Heart right ventricle (tissue), 16 donors: ENCODE results near the gene YOD1. TPM values are rescaled to one million over a fixed set of nuclear protein-coding genes. Genes with fewer than 3 reads are reported as not detected.

Experiments used
- ATAC-seq, 8 donors: fragments of 200-7000 bp; cut with Tn5 transposase; one replicate each; pipeline ENCODE4 v1.9.1; 2020; ENCODE audit warnings: mild to moderate bottlenecking in 8 of 8, moderate library complexity in 8 of 8, moderate number of reproducible peaks in 1 of 8
- DNase-seq, 2 donors: peaks; one replicate each; pipeline ENCODE4 v3.0.0-alpha.2; 2020
- H3K27ac ChIP-seq, 10 donors: fragments of 200-600 bp; sonication (generic) in 2 of 10; one replicate each; pipeline versions ENCODE4 v1.5.0 to v1.8.0; 2020 to 2022; ENCODE audit warnings: mild to moderate bottlenecking in 3 of 10
- H3K27me3 ChIP-seq, 7 donors: fragments of 200-600 bp; one replicate each; pipeline ENCODE4 v1.8.0; 2021 to 2022; ENCODE audit warnings: mild to moderate bottlenecking in 2 of 7
- H3K36me3 ChIP-seq, 9 donors: fragments of 200-600 bp; sonication (generic) in 1 of 9; one replicate each; pipeline versions ENCODE4 v1.5.0 to v1.8.0; 2020 to 2022; ENCODE audit warnings: mild to moderate bottlenecking in 2 of 9
- H3K4me1 ChIP-seq, 9 donors: fragments of 200-600 bp; sonication (generic) in 1 of 9; one replicate each; pipeline versions ENCODE4 v1.5.0 to v1.8.0; 2020 to 2022; ENCODE audit warnings: mild to moderate bottlenecking in 4 of 9
- H3K4me3 ChIP-seq, 10 donors: fragments of 200-600 bp; sonication (generic) in 2 of 10; one replicate each; pipeline versions ENCODE4 v1.5.0 to v1.8.0; 2020 to 2022; ENCODE audit warnings: mild to moderate bottlenecking in 7 of 10, moderate library complexity in 2 of 10
- H3K9me3 ChIP-seq, 11 donors: fragments of 200-600 bp in 10 of 11; sonication (generic) in 2 of 11; one replicate each; pipeline versions ENCODE4 v1.5.0 to v1.8.0; 2013 to 2022; ENCODE audit warnings: mild to moderate bottlenecking in 2 of 11, control low read depth in 1 of 11, moderate library complexity in 1 of 11
- WGBS, 2 donors: extraction: QIAGEN DNeasy Blood & Tissue Kit; methylation state at CpG; one replicate each; pipeline ENCODE4 v1.1.7; 2013; ENCODE audit warnings: inconsistent platforms in 1 of 2; 5-methylcytosine and 5-hydroxymethylcytosine counted together
- intact Hi-C, 10 donors: fragments of 100-400 bp; cut with DNase I; formaldehyde crosslinking; loops; one replicate each; pipeline versions ENCODE4 v1.11.1 to v1.14.2; 2022
- polyA plus RNA-seq, 2 donors: library from polyadenylated mRNA; stranded (reverse); fragments of 200-250 nt; gene quantifications; one replicate each; pipeline ENCODE4 v1.2.3, GENCODE V29; 2013
- total RNA-seq, 10 donors: library from RNA; stranded (reverse); fragmentation: NEBNext Ultra II Directional in 3 of 10; extraction: Animal tissue kit (Norgen Biotek cat#: 25700) in 3 of 10; gene quantifications; one replicate each; pipeline versions ENCODE4 v1.2.1 to v1.2.4, GENCODE V29; 2021 to 2023
- TF ChIP-seq, protein P1 (sequence below), 9 donors: fragments of 200-600 bp; sonication (generic) in 2 of 9; IDR thresholded peaks; one replicate each; pipeline versions ENCODE4 v1.5.0 to v1.8.0; 2021 to 2022; ENCODE audit warnings: antibody characterized with exemption in 9 of 9, mild to moderate bottlenecking in 5 of 9, moderate library complexity in 1 of 9
- donor health status: Arrhythmogenic right ventricular cardiomyopathy.
- donor health status: ischemic (EF 13 %, LVEDD 7.1; RV severe dilation, severe dysfunction).
- donor health status: healthy with polysubstance abuse.
- donor health status: DM: no; HTN: yes; CAD: no.
- donor health status: DM: no; HTN: no; CAD: no.
- donor health status: ischemic (EF 25% LVEDD 6.9; RV normal size, moderate dysfunction).
- donor health status: ischemic (EF 25% LVEDD 5.7; RV mildly dilated, moderate dysfunction).
- donor health status: healthy.
- donor health status: DM: yes; HTN: yes; CAD: no.
- donor health status: Ischemic cardiomyopathy.
- donor health status: ischemic (EF 35%, LVEDD 5.7; RV mildly dilated, moderate dysfunction).
- donor health status: nonischemic (EF 11% LVEDD 7.7; RV severe dilation, severe dysfunction).
- donor health status: DM: yes; HTN: yes; CAD: no.
- donor health status: PGD.
- donor health status: ischemic (EF 29% LVEDD 5.4; RV normal size, mild dysfunction).
- donor health status: nonischemic (EF 23%, LVEDD 6.1; RV moderate dilation, normal function).

The YOD1 gene
- total and polyA plus RNA-seq, 12 donors: 2.6 to 9.1 (median 5.7) TPM

- intact Hi-C loops: no loop called here
- Histone ChIP-seq H3K36me3 (no peaks in the 10 kb centered on the region), H3K27ac (no peak overlapping the region), H3K4me3 (no peak overlapping the region), H3K9me3 (no peaks in the 10 kb centered on the region), H3K4me1 (peaks cover 2 to 61% (median 34%) of the 10 kb centered on the region in 9 donors), H3K27me3 (no peaks in the 10 kb centered on the region)
- ATAC-seq (no peak), DNase-seq (no peak)
- WGBS, 2 donors: 50 to 55% methylated on average over 8 of the region's 8 CpGs
- TF ChIP-seq, protein P1, sequence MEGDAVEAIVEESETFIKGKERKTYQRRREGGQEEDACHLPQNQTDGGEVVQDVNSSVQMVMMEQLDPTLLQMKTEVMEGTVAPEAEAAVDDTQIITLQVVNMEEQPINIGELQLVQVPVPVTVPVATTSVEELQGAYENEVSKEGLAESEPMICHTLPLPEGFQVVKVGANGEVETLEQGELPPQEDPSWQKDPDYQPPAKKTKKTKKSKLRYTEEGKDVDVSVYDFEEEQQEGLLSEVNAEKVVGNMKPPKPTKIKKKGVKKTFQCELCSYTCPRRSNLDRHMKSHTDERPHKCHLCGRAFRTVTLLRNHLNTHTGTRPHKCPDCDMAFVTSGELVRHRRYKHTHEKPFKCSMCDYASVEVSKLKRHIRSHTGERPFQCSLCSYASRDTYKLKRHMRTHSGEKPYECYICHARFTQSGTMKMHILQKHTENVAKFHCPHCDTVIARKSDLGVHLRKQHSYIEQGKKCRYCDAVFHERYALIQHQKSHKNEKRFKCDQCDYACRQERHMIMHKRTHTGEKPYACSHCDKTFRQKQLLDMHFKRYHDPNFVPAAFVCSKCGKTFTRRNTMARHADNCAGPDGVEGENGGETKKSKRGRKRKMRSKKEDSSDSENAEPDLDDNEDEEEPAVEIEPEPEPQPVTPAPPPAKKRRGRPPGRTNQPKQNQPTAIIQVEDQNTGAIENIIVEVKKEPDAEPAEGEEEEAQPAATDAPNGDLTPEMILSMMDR (IDR thresholded peaks at IDR 0.05): no peak
Measured at GRCh38 chr1:207021139-207021861, 29.7 kb downstream of the YOD1 start.

GRCh38 chr1:207020709-207021107 lies 30.3 kb downstream of the YOD1 start:
- Histone ChIP-seq H3K27me3 (no peaks in the 10 kb centered on the region), H3K9me3 (no peaks in the 10 kb centered on the region), H3K4me3 (no peak overlapping the region), H3K36me3 (no peaks in the 10 kb centered on the region), H3K4me1 (peaks cover 2 to 55% (median 30%) of the 10 kb centered on the region in 9 donors), H3K27ac (no peak overlapping the region)
- ATAC-seq (no peak), DNase-seq (no peak)
- intact Hi-C loops: no loop called here
- TF ChIP-seq, protein P1 (IDR thresholded peaks at IDR 0.05): no peak
- 58 to 63% methylated on average over 4 of the region's 4 CpGs for WGBS, 2 donors

DNA sequence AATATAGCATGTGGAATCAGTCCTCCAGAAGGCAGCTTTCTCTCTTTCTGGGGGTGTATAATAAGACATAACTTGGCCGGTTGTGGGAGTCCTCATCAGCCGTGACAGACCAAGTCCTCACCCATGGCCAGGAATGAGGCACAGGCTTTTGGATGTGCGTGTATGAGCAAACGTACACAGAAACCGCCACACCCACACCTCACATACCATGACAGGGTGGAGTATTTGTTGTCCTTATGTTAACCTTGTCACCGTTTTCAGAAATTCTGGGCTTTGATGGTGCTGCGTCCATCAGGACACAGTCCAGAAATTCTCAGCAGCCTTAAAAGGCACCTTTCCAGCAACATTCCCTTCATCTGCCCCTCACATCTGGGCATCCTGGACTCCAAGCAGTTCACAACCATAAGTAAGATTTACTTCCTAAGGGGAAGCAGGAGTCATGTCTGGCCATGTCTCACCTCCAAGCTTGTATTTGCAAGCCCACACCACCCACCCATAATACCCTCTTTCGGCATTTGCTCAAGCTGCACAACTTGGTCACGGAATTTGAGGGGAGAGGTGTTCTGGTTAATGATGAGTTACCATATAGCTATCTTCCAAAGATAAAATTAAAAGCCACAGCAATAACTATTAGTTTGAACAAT lies 30.8 kb downstream of the YOD1 start:
- Histone ChIP-seq H3K9me3 (no peaks in the 10 kb centered on the region), H3K27ac (no peak overlapping the region), H3K27me3 (no peaks in the 10 kb centered on the region), H3K4me3 (no peak overlapping the region), H3K4me1 (peaks cover 2 to 50% (median 26%) of the 10 kb centered on the region in 9 donors), H3K36me3 (no peaks in the 10 kb centered on the region)
- intact Hi-C loops: no loop called here
- TF ChIP-seq, protein P1 (IDR thresholded peaks at IDR 0.05): no peak
- ATAC-seq (no peak), DNase-seq (no peak)
- WGBS, 2 donors: 88 to 89% methylated on average over 9 of the region's 9 CpGs

GRCh38 chr1:207019661-207020060 lies 31.3 kb downstream of the YOD1 start:
- Histone ChIP-seq H3K27ac (no peak overlapping the region), H3K9me3 (no peaks in the 10 kb centered on the region), H3K4me3 (no peak overlapping the region), H3K4me1 (peaks cover 2 to 45% (median 24%) of the 10 kb centered on the region in 9 donors), H3K27me3 (no peaks in the 10 kb centered on the region), H3K36me3 (no peaks in the 10 kb centered on the region)
- intact Hi-C loops: no loop called here
- TF ChIP-seq, protein P1 (IDR thresholded peaks at IDR 0.05): no peak
- ATAC-seq (no peak), DNase-seq (no peak)
- WGBS, 2 donors: 54 to 66% methylated on average over 2 of the region's 2 CpGs
